ENCODE results near the gene ZNF774.
"Not testable (repeated sequence)": the region's sequence is repeated elsewhere in the genome, so short reads cannot be mapped to it uniquely, and the experiment has no call there.

The ZNF774 gene

GRCh38 chr15:90352107-90352893, at the start of gene ZNF774:
Gene ZNF774, plus strand, starts transcription at chr15:90352284. Its CDS starts 2,377 bp downstream, at chr15:90354661.
- ATAC-seq = peak; percentile 97 to 98

- not testable (repeated sequence) for ATAC-seq
Observed at GRCh38 chr15:90305355-90305754, 46.7 kb upstream of the ZNF774 start.

- no peak for ATAC-seq
Observed at GRCh38 chr15:90305932-90306331, 46.2 kb upstream of the ZNF774 start.

DNA sequence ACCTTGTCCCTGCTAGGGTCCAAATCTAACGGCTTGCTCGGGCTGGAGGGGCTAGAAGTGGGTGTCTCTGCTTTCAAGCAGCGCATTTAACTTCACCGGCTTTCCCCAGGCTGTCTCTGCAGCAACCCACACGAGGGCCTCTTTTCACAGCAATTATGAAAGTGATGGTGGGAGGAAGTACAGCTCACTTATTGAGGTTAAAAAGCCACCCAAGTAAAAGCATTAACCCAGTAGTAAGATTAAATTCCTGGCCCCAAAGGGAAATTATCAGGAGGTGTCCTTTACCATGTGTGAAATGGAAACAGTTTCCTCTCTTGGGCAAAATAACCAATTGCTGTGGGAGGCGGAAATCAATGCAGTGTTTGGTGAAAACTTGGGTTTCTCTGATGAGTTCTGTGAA, 45.5 kb upstream of the ZNF774 start:
- peak; percentile 83 to 91 for ATAC-seq

GRCh38 chr15:90307661-90308060, 44.4 kb upstream of the ZNF774 start:
- ATAC-seq = no peak

DNA sequence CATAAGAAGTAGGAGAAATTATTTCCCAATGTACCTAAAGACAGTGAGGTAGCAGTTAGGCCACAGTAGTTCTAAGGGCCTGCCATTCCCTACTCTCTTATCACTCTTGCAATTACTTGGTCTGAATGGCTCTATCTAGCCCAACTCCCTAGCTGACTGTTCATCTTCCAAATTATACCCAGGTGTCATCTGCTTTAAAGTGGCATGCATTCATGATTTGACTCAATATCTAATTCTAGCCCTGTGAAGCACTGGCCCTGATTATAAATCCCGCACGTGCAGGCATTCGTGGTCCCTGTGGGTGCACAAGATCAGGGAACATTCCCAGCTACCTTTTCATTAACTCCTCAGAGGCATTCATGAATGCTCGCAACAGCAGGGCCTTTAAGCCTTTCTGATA, 43.1 kb upstream of the ZNF774 start:
- ATAC-seq = no peak

- ATAC-seq = no peak
Observed at GRCh38 chr15:90315278-90315982, 36.7 kb upstream of the ZNF774 start.

- ATAC-seq = no peak
Observed at GRCh38 chr15:90316139-90316538, 35.9 kb upstream of the ZNF774 start.

- no peak for ATAC-seq
Observed at GRCh38 chr15:90318591-90318990, 33.5 kb upstream of the ZNF774 start.

- peak; percentile 91 to 98 for ATAC-seq
Observed at GRCh38 chr15:90320062-90320884, 31.8 kb upstream of the ZNF774 start.

- ATAC-seq = no peak
Observed at GRCh38 chr15:90320885-90321278, 31.2 kb upstream of the ZNF774 start.

DNA sequence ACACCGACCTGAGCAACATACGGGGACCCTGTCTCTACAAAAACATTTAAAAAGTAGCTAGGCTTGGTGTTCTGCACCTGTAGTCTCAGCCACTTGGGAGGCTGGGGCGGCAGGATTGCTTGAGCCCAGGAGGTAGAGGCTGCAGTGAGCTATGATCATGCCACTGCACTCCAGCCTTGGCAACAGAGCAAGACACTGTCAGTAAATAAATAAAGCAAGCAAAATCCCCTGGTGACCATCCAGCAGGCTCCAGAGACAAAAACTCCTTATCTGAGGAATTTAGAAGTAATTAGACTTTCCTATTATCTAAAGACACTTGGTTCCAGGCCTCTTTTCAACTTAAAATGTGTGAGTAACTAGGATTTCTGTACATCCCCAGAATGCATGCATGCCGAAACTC, 29.5 kb upstream of the ZNF774 start:
- no peak for ATAC-seq

- ATAC-seq = no peak
Observed at GRCh38 chr15:90325726-90326125, 26.4 kb upstream of the ZNF774 start.

DNA sequence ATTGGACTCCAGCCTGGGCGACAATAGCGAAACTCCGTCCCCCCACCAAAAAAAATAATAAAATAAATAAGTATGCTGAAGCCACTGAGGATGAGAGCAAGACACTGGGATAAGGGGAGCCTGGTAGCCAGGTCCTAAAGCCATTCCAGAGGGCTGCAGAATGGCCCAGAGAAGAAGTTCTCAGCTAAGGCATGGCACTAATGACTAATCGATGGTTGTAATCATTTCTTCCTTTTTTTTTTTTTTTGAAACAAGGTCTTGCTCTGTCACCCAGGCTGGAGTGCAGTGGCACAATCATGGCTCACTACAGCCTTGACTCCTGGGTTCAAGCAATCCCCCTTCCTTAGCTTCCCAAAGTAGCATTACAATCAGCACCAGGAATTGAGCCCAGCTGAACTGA, 25.6 kb upstream of the ZNF774 start:
- no peak for ATAC-seq

DNA sequence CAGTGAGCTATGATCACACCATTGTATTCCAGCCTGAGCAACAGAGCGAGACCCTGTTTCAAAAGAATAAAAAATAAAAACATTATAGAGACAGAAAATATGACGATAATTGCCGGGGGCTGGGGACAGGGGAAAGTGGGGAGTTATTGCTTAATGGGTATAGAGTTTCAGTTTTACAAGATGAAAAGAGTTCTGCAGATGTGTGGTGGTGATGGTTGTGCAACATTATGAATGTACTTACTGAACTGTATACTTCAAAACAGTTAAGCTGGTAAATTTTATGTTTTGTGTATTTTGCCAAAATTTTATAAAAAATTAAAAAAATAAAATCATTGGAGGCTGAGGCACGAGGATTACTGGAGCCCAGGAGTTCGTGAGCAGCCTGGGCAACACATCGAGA, 24.8 kb upstream of the ZNF774 start:
- ATAC-seq = no peak

DNA sequence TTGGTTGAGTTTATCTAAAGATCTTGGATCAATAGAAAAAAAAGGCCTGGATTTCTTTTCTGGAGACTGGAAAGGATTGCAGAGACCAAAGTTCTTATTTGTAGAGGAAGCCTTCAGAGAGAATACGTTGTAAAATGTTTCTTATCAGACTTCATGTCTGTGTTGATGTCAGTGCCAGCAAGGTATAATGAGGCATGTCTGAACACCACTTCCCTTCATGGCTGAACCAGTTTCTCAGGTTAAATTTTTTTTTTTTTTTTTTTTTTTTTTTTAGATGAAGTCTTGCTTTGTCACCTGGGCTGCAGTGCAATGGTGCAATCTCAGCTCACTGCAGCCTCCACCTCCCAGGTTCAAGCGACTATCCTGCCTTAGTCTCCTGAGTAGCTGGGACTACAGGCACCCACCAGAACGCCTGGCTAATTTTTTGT, 17.8 kb upstream of the ZNF774 start:
- no peak for ATAC-seq

DNA sequence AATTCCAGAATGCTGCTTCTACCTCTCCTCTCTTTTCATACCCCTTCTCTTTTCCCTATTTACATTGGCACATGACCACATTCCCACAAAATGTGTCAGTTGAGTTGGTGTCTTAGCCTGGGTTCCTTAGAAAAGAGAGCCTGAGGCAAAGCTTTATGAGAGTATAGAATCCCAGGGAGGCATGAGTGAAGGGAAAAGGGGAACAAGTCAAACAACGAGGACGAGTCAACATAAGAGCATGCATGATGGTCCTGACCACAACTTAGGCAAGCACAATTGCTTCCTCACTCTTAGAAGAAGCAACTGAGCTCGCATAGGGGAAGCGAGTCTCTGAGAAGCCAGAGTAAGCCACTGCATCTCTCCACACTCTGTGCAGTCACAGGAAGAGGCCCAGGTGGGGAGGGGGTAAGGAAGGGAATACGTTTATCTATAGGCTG, 15.4 kb upstream of the ZNF774 start:
- no peak for ATAC-seq

DNA sequence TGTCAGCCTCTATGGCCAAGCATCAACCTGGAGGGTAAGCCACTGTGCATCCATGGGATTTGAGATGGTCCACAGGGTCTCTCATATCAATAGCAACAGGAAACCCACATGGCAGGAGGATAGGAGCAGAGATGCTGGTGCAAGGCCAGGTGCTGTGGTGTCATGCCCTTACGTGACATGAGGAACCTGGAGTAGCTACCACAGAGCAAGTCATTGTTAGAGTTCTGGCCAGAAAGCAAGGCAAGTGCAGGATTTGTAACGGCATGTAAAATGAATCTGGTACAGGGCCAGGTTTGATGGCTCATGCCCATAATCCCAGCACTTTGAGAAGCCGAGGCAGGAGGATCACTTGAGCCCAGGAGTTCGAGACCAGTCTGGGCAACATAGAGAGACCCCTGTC, 14.8 kb upstream of the ZNF774 start:
- no peak for ATAC-seq

DNA sequence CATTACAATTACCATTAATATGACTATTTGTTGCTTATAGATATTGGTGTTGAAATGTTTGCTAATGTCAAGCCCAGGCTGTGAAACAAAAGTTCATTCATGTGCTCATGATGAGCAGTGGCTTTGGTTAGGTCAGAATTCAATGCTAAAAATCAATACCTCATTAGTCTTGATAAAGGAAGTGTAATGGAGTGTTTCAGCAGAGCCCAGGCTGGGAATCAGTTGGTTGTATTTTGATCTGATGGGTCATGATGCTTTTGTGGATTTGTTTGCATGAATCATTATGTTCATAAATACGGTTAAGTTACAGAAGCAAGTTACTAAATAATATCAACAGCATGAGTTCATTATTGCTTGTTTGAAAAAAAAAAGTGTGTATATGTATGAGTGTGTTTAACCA, 13.6 kb upstream of the ZNF774 start:
- ATAC-seq = no peak

GRCh38 chr15:90340345-90340744, 11.7 kb upstream of the ZNF774 start:
- ATAC-seq = no peak

- no peak for ATAC-seq
Observed at GRCh38 chr15:90343302-90343790, 8.7 kb upstream of the ZNF774 start.

DNA sequence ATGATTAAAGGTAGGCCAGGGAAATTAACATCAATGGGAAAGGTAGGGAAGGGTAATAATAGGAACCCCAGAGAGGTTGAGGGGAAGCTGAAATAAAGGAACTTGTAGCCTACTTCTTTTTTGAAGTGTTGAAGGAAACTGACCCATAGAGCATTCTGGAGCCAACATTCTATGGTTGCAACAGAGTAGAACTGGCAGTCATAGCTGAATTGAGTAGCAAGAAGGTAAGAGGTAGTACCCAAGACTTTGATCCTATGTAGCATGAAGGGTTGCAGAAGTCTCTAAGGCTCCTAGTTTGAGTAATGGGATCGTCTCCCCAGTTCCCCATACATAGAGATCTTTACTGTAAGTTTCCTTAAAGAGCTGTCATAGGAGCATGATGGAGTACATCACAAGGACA, 7.4 kb upstream of the ZNF774 start:
- ATAC-seq = no peak

- no peak for ATAC-seq
Observed at GRCh38 chr15:90345857-90346256, 6.2 kb upstream of the ZNF774 start.

Data from activated CD4-positive, CD25-positive, alpha-beta regulatory T cell treated with anti-CD3 and anti-CD28 coated beads, Interleukin-2, amount 50 U/mL, for 24 hours (primary cell).